HG03432 (cell line): Measurements from ENCODE around the gene MVP.

Experiments
- ATAC-seq: cut with Tn5 transposase; IDR thresholded peaks from one replicate; pipeline ENCODE4 v1.9.1; 2021; ENCODE audit warnings: mild to moderate bottlenecking, moderate library complexity; ENCODE audit not compliant: unreplicated experiment

MVP gene

DNA sequence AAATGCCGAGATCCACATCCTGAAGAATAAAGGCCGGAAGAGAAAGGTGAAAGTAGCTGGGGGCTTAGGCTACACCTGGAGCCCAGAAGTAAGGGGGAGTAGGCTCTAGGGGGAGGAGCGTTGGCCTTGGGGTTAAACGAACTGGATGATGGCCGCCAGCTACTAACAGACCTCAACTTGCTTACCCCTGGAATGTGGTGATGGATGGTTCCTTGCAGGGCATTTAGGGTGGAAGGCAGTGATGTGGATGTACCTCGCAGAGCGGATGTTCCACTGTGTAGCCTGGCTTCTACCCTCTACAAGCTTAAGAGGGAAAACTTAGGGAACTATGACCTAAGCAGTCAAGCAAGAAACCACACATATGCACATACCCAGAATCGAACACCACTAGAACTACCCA, 16.2 kb upstream of the MVP start:
- ATAC-seq: no peak

DNA sequence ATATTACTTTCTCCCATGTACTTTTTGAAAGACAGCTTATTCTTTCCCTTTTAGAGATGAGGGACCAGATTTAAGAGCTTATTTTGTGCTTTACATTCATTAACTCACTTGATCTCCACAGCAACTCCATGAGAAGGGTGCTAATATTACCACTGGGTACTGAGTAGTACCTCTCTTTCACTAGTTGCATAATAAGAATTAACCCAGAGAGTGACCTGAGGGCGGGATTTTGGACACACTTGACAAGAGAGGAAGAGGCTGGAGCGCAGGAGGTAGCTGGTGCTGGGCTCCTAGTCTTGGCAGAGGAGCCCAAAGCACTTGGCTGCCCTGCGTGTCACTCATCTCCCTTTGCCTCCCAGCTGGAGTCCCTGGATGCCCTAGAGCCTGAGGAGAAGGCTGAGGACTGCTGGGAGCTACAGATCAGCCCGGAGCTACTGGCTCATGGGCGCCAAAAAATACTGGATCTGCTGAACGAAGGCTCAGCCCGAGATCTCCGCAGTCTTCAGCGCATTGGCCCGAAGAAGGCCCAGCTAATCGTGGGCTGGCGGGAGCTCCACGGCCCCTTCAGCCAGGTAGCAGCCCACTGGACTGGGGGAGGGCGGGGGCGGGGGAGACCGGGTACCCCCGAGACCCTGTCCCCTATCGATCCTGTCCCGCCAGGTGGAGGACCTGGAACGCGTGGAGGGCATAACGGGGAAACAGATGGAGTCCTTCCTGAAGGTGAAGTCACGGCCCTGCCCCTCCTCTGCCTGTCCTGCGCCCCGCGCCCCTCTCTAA, 15.6 kb upstream of the MVP start:
- no peak for ATAC-seq

DNA sequence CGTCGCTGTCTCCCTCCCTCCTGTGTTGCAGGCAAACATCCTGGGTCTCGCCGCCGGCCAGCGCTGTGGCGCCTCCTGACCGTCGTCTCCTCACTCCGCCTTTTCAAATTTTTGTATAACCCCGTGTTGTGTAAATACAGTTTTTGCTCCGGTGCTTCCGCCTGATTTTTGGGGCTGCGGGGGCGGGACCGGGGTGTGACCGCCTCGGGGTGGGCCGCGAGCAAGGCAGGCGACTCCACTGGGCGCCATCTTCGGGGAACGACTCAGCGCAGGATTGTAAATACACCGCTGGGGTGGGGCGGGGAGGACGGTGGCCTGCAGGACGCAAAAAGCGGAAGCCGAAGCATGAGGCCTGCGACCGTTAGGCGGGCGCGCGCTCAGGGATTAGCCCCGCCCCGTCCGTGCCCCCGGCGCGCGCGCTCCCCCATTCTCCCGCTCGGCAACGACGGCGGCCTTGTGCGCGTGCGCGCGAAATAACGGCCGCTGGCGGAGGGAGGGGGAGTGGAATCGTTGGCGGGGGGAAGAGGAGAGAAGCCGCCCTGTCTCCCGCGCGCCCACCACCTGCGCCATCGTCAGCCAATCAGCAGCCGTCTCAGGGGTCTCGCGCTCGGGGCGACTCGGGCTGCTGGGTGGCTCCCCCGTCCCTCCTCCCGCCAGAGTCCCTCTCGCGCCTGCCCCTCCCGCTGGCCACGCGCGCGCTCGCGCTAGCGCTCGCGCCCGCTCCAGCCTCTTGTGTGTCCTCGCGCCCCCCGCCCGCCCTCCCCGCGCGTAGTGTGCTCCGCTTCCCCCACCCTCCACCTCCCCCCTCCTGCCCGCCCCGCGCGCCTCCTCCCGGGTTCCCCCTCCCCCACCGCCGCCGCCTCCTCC, 14.8 kb upstream of the MVP start:
- ATAC-seq: peak; percentile 55

DNA sequence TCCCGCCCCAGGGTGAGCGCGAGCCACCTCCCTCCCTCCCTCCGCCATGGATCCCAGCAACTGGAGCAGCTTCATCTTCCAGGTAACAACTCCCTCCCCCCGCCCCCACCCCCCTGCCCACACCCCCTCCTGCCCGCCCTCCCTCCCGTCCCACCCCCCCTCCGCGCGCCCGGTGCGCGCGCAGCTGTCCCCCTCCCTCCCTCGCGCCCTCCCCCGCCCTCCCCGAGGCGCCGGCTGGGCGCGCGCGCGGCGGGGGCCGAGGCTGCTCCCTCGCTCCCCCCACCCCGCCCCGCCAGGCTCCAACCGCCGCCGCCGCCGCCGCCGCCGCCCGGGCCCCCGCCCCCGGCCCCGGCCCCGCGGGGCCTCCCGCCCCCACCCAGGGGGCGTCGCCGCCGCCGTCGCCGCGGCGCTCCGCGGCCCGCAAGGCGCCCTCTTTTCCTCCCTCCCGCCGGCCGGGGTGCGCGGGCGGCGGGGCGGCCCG, 14.1 kb upstream of the MVP start, which contains the start of gene MAZ:
TSS of gene MAZ (plus strand) at position 431 of the 481 bp plus-strand sequence. CDS start 173 bp downstream, outside the sequence.
- peak; percentile 5 for ATAC-seq

GRCh38 chr16:29806641-29807425, 13.4 kb upstream of the MVP start:
- ATAC-seq: peak; percentile 2

DNA sequence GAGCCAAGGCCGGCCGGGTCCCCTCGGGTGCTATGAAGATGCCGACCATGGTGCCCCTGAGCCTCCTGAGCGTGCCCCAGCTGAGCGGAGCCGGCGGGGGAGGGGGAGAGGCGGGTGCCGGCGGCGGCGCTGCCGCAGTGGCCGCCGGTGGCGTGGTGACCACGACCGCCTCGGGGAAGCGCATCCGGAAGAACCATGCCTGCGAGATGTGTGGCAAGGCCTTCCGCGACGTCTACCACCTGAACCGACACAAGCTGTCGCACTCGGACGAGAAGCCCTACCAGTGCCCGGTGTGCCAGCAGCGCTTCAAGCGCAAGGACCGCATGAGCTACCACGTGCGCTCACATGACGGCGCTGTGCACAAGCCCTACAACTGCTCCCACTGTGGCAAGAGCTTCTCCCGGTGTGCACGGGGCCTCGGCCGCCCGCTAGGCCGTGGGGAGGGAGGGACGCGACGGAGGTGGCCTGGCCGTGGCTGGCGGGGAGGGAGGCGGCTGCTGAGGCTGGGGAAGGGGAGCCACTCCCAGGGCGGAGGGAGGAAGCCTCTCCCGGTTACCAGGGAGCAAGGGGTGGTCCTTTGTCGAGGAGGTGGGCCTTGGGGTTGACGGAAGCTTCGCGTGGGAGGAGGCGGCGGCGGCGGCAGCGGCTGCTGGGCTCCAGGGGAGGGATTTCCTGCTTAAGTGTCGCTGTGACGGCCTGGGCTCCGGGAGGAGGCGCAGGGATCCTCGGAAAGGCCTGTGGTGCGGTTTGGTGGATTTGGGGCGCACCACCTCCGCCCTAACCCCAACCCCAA, 12.6 kb upstream of the MVP start:
- peak; percentile 25 for ATAC-seq

- no peak for ATAC-seq
These were observed 11.9 kb upstream of the MVP start for GRCh38 chr16:29808219-29808900.

DNA sequence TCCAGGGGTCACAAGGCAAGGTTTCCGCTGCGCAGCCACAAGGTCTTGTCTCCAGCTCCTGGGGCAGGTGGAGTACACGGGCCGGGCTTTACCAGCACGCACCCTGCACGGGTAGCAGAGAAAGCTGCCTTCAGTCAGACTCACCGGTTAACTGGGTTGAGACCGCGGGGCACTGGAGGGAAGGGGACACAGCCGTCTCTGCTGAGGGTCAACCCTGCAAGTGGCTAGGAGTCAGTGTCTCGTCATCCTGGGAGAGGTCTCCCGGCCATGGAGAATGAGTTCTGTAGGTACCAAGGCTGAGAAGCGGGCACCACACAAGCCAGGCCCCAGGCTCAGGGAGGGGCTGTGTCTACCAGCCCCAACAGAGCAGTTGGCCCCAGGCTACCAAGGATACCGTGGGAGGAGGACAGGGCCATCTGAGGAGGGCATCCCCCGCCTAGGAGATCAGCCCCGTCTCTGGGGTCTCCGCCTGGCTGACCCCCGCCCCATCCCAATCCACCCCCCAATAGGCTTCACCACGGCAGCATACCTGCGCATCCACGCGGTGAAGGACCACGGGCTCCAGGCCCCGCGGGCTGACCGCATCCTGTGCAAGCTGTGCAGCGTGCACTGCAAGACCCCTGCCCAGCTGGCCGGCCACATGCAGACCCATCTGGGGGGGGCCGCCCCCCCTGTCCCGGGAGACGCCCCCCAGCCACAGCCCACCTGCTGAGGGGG, 11.1 kb upstream of the MVP start:
- no peak for ATAC-seq

DNA sequence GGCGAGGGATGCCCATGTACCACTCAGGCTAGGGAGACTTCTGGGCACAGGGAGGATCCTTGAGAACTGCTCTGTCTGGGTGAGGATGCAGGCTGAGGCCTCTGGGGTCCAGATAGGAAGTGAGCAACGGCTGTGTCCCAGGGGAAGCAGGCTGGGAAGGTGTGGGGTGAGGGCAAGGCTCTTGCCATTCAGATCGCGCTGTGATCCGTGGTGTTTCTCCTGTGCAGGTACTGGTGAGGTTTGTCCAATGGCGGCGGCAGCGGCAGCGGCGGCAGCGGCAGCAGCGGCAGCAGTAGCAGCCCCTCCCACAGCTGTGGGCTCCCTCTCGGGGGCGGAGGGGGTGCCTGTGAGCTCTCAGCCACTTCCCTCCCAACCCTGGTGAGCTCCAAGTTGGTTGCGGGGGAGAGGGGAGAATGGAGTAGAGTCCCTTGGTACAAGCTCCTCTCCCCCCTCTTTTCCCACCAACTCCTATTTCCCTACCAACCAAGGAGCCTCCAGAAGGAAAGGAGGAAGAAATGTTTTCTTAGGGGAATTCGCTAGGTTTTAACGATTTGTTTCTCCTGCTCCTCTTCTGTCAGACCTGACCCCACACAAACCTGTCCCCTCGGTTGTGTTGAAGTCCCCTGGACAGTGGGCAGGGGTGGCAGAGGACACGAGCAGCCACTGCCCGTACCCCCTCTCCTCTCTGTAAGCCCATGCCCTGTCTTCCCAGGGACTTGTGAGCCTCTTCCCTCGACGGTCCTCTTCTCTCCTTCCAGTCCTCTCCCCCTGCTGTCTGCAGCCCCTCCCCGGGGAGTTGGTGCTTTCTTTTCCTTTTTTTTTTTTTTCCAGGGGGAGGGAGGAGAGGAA, 10.2 kb upstream of the MVP start:
- no peak for ATAC-seq

DNA sequence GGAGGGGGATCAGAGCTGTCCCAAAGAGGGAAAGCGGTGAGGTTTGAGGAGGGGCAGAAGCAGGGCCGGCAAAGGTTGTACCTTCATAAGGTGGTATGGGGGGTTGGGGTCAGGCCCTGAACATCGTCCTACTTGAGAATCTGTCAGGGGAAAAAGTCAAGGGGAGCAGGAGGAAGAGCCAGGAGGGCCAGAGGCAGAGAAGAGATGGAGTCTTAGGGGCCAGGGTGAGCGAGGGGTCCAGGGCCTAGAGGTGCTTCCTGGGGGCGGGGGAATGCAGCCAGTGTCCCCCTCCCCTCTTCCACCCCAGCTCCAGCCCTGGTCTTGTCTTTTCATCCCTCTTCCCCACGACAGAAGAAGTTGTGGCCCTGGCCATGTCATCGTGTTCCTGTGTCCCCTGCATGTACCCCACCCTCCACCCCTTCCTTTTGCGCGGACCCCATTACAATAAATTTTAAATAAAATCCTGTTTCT, 9.5 kb upstream of the MVP start:
- no peak for ATAC-seq

- peak; percentile 30 for ATAC-seq
These were observed 8.9 kb upstream of the MVP start for GRCh38 chr16:29811170-29811895.

- ATAC-seq: no peak
These were observed 8.2 kb upstream of the MVP start, which contains the start of gene PRRT2 for GRCh38 chr16:29811896-29812665. Gene PRRT2 (plus strand): TSS chr16:29812193. CDS start chr16:29813055, 862 bp downstream.

DNA sequence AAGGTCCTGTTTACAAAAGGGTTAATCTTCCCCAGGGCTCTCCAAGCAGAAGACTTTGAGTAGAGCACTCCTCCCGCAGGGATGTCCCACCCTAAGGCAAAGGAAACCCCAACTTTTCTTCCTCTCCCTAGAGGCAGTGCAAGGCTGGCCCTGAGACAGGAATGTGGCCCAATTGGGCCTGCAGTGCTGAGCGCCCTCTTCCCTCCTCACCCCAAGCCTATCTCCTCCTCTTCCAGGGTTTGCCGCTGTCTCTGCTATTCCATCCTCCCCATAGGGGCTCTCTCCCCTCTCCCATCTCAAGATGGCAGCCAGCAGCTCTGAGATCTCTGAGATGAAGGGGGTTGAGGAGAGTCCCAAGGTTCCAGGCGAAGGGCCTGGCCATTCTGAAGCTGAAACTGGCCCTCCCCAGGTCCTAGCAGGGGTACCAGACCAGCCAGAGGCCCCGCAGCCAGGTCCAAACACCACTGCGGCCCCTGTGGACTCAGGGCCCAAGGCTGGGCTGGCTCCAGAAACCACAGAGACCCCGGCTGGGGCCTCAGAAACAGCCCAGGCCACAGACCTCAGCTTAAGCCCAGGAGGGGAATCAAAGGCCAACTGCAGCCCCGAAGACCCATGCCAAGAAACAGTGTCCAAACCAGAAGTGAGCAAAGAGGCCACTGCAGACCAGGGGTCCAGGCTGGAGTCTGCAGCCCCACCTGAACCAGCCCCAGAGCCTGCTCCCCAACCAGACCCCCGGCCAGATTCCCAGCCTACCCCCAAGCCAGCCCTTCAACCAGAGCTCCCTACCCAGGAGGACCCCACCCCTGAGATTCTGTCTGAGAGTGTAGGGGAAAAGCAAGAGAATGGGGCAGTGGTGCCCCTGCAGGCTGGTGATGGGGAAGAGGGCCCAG, 7.3 kb upstream of the MVP start:
- no peak for ATAC-seq

DNA sequence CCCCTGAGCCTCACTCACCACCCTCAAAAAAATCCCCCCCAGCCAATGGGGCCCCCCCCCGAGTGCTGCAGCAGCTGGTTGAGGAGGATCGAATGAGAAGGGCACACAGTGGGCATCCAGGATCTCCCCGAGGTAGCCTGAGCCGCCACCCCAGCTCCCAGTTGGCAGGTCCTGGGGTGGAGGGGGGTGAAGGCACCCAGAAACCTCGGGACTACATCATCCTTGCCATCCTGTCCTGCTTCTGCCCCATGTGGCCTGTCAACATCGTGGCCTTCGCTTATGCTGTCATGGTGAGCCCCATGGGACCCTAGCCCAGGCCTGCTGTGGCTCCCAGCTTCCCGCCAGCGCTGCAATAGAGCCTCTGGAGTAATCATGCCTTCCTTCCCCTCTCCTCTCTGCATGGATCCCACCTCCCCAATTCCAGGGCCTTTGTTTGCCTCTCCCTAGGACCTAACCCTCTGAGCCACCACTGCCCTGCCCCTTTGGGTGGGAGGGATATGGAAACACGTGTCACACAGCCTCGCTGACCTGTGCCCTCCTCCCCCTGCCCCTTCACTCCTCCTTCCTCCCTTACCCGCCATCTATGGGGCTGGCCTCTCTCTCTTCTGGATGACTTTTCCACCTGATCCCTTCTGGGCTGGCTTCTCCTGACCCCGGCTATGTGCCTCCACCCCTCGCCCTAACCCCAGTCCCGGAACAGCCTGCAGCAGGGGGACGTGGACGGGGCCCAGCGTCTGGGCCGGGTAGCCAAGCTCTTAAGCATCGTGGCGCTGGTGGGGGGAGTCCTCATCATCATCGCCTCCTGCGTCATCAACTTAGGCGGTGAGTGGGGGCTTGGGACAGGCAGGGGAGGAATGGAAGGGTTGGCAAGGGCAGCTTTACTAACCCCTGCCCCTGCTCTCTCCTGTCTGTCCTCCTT, 6.4 kb upstream of the MVP start:
- no peak for ATAC-seq
